Heart right ventricle (tissue), 16 donors: ENCODE measurements around the gene AGAP9. TPM values are rescaled to one million over a fixed set of nuclear protein-coding genes. Genes with fewer than 3 reads are reported as not detected.
"Not testable (repeated sequence)": the region's sequence is repeated elsewhere in the genome, so short reads cannot be mapped to it uniquely, and the experiment has no call there.

Experiments
- ATAC-seq, 8 donors: fragments of 200-7000 bp; cut with Tn5 transposase; one replicate each; pipeline ENCODE4 v1.9.1; 2020; ENCODE audit warnings: mild to moderate bottlenecking in 8 of 8, moderate library complexity in 8 of 8, moderate number of reproducible peaks in 1 of 8
- DNase-seq, 2 donors: peaks; one replicate each; pipeline ENCODE4 v3.0.0-alpha.2; 2020
- H3K27ac ChIP-seq, 10 donors: fragments of 200-600 bp; sonication (generic) in 2 of 10; one replicate each; pipeline versions ENCODE4 v1.5.0 to v1.8.0; 2020 to 2022; ENCODE audit warnings: mild to moderate bottlenecking in 3 of 10
- H3K27me3 ChIP-seq, 7 donors: fragments of 200-600 bp; one replicate each; pipeline ENCODE4 v1.8.0; 2021 to 2022; ENCODE audit warnings: mild to moderate bottlenecking in 2 of 7
- H3K36me3 ChIP-seq, 9 donors: fragments of 200-600 bp; sonication (generic) in 1 of 9; one replicate each; pipeline versions ENCODE4 v1.5.0 to v1.8.0; 2020 to 2022; ENCODE audit warnings: mild to moderate bottlenecking in 2 of 9
- H3K4me1 ChIP-seq, 9 donors: fragments of 200-600 bp; sonication (generic) in 1 of 9; one replicate each; pipeline versions ENCODE4 v1.5.0 to v1.8.0; 2020 to 2022; ENCODE audit warnings: mild to moderate bottlenecking in 4 of 9
- H3K4me3 ChIP-seq, 10 donors: fragments of 200-600 bp; sonication (generic) in 2 of 10; one replicate each; pipeline versions ENCODE4 v1.5.0 to v1.8.0; 2020 to 2022; ENCODE audit warnings: mild to moderate bottlenecking in 7 of 10, moderate library complexity in 2 of 10
- H3K9me3 ChIP-seq, 11 donors: fragments of 200-600 bp in 10 of 11; sonication (generic) in 2 of 11; one replicate each; pipeline versions ENCODE4 v1.5.0 to v1.8.0; 2013 to 2022; ENCODE audit warnings: mild to moderate bottlenecking in 2 of 11, control low read depth in 1 of 11, moderate library complexity in 1 of 11
- WGBS, 2 donors: extraction: QIAGEN DNeasy Blood & Tissue Kit; methylation state at CpG; one replicate each; pipeline ENCODE4 v1.1.7; 2013; ENCODE audit warnings: inconsistent platforms in 1 of 2; 5-methylcytosine and 5-hydroxymethylcytosine counted together
- intact Hi-C, 10 donors: fragments of 100-400 bp; cut with DNase I; formaldehyde crosslinking; loops; one replicate each; pipeline versions ENCODE4 v1.11.1 to v1.14.2; 2022
- polyA plus RNA-seq, 2 donors: library from polyadenylated mRNA; stranded (reverse); fragments of 200-250 nt; gene quantifications; one replicate each; pipeline ENCODE4 v1.2.3, GENCODE V29; 2013
- total RNA-seq, 10 donors: library from RNA; stranded (reverse); fragmentation: NEBNext Ultra II Directional in 3 of 10; extraction: Animal tissue kit (Norgen Biotek cat#: 25700) in 3 of 10; gene quantifications; one replicate each; pipeline versions ENCODE4 v1.2.1 to v1.2.4, GENCODE V29; 2021 to 2023
- donor health status: Arrhythmogenic right ventricular cardiomyopathy.
- donor health status: ischemic (EF 13 %, LVEDD 7.1; RV severe dilation, severe dysfunction).
- donor health status: healthy with polysubstance abuse.
- donor health status: DM: no; HTN: yes; CAD: no.
- donor health status: DM: no; HTN: no; CAD: no.
- donor health status: ischemic (EF 25% LVEDD 6.9; RV normal size, moderate dysfunction).
- donor health status: ischemic (EF 25% LVEDD 5.7; RV mildly dilated, moderate dysfunction).
- donor health status: healthy.
- donor health status: DM: yes; HTN: yes; CAD: no.
- donor health status: Ischemic cardiomyopathy.
- donor health status: ischemic (EF 35%, LVEDD 5.7; RV mildly dilated, moderate dysfunction).
- donor health status: nonischemic (EF 11% LVEDD 7.7; RV severe dilation, severe dysfunction).
- donor health status: DM: yes; HTN: yes; CAD: no.
- donor health status: PGD.
- donor health status: ischemic (EF 29% LVEDD 5.4; RV normal size, mild dysfunction).
- donor health status: nonischemic (EF 23%, LVEDD 6.1; RV moderate dilation, normal function).

The AGAP9 gene
- total and polyA plus RNA-seq, 12 donors, result 1.4 to 24.7 (median 2.5) TPM

DNA sequence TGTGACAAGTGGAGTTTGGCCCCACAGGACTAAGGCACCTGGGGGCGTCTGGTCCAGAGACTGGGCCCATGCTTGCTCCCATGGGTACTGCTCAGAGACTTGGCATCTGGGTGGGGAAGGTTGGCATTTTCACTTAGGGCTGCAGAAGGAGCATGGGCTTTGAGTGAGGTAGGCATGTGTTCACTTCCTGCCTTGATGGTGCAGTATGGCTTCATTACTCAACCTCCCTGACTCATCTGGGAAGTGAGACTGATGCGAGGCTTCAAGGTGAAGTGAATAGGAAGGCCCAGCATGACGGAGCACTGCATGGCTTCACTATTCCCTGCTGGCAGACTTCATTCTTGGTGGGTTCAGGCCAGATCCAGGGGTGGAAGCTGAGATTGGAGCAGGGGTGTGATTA lies 50.8 kb downstream of the AGAP9 start:
- WGBS, 2 donors, result 78 to 80% methylated on average over 1 of the region's 3 CpGs
- intact Hi-C loops, DNase-seq, H3K4me3 ChIP-seq, H3K27me3 ChIP-seq, H3K4me1 ChIP-seq, H3K9me3 ChIP-seq, H3K27ac ChIP-seq, H3K36me3 ChIP-seq: not testable (repeated sequence)
- ATAC-seq, result peak in 1 of 8 donors; percentile 12

DNA sequence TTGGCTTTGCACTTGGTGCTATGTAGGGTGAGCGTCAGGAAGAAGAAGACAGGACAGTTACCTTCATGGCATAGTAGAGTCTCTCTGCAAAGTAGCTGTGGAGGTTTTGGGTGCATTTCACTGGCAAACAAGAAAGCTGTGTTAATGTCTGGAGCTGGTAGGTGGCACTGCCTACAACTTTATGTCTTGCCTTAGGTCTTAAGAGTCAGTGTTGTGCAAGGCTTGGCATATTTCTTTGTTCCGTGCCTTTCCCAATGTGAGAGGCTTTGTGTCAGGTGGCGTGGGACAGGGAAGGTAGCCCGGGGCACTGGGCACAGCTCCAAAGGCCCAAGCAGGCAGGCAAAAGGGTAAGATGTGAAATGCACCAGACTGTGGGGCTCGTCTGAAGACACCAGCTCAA lies 51.4 kb downstream of the AGAP9 start:
- H3K27me3 ChIP-seq, ATAC-seq, intact Hi-C loops, H3K36me3 ChIP-seq, H3K4me1 ChIP-seq, H3K9me3 ChIP-seq, H3K4me3 ChIP-seq, DNase-seq, H3K27ac ChIP-seq: not testable (repeated sequence)
- no CpG with 5 or more reads among the region's 5 CpGs for WGBS, 2 donors

DNA sequence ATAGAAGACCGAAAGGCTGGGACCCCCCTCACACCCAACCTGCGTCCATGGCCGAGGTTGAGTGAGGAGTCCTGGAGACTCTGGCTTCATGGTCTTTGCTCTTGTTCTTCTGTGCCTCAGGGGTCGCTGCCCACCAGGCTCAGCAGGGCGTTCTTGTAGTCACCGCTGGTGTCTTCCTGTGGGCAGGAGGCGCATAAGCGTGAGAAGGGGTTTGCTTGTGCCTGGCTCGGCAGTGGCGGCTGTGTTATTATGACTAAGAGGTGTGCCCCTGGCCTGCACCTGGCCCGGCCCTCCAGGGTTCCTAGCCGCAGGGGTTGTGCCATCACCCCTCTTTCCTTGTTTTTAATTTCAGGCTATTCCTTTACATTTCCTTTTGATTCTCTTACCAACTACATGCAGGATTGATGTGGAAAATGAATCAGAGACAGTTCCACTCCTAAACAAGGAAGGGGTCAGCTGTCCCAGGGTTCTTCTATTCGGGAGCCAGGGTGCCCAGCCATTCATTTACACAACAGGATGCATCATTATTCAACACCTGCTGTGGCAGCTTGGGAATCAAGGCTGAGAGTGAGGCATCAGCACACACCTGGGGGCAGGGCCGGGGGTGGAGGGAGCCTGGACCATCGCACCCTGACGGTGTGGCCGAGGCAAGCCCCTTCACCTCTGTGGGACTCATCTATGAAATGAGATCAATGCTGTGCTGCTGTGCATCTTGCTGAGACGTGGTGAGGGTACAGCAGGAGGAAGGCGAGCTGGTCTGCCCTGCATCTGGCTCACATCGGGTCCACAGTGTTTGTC lies 54.5 kb downstream of the AGAP9 start:
- ATAC-seq, H3K4me1 ChIP-seq, intact Hi-C loops, DNase-seq, H3K9me3 ChIP-seq, H3K27me3 ChIP-seq, H3K36me3 ChIP-seq, H3K4me3 ChIP-seq, H3K27ac ChIP-seq: not testable (repeated sequence)
- WGBS, 2 donors, result 87 to 89% methylated on average over 15 of the region's 20 CpGs

DNA sequence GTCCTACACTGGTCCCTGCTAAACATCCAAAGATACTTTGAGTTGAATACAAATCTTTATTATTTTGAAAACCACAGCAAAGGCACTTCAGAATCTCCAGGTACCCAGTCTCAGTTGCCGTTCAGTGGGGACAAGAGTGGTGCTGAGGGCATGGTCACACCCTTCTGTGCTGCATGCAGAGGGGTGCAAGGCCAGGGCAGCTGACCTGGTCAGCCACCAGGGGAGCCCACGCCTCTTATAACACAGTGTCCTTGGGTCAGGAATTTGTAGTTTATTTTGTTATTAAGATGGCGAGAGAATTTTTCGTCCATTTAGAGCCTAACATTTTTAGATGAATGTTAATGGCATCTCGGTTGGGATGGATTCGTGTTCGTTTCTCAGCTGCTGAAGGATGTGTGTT lies 55.5 kb downstream of the AGAP9 start:
- ATAC-seq, intact Hi-C loops, H3K4me3 ChIP-seq, H3K9me3 ChIP-seq, H3K4me1 ChIP-seq, DNase-seq, H3K36me3 ChIP-seq, H3K27me3 ChIP-seq, H3K27ac ChIP-seq: not testable (repeated sequence)
- 87 to 88% methylated on average over 4 to 5 of the region's 7 CpGs for WGBS, 2 donors

DNA sequence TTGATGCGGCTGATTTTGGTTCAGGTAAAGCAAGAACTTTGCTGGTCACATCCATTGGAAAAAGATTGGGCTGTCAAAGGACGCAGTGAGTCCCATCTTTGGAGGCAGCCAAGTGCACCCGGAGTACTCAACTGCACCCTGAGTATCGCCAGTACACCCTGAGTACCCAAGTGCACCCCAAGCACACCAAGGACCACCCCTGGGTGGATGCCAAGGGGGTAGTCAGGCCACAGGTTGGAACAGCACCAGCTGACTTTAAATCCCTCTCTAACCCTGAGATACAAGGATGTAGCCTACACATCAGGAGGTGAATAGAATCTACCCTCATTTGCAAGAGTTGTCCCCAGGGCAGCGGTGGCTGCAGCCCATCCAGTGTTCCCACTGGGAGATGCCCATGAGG lies 56.0 kb downstream of the AGAP9 start:
- H3K9me3 ChIP-seq, H3K27me3 ChIP-seq, H3K4me3 ChIP-seq, H3K36me3 ChIP-seq, ATAC-seq, H3K27ac ChIP-seq, H3K4me1 ChIP-seq, DNase-seq, intact Hi-C loops: not testable (repeated sequence)
- 94% methylated on average over 4 to 5 of the region's 5 CpGs for whole genome bisulfite sequencing, 2 donors

DNA sequence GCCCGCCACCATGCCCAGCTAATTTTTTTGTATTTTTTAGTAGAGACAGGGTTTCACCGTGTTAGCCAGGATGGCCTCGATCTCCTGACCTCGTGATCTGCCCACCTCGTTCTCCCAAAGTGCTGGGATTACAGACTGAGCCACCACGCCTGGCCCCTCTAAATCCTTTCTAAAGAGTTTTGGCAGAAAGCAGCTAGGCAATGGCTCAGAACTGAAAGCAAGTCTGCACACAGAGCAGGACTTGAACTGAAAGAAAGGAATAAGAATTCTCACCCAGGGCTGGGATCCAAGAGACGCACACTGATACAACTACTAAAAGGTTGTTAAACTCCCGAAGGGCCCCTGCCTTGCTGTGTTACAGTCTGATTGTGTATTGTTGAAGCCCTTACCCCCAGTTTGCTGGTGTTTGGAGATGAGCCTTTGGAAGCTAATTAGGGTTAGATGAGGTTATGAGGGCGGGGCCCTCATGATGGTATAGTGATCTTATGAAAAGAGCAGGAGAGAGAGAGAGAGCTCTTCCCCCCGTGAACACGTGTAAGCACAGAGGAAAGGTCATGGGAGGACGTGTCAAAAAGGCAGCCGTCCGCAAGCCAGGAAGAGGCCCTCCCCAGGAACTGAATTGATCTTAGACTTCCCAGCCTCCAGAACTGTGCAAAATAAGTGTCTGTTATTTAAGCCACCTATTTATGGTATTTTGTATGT lies 58.1 kb downstream of the AGAP9 start:
- intact Hi-C loops, H3K9me3 ChIP-seq, ATAC-seq: not testable (repeated sequence)

DNA sequence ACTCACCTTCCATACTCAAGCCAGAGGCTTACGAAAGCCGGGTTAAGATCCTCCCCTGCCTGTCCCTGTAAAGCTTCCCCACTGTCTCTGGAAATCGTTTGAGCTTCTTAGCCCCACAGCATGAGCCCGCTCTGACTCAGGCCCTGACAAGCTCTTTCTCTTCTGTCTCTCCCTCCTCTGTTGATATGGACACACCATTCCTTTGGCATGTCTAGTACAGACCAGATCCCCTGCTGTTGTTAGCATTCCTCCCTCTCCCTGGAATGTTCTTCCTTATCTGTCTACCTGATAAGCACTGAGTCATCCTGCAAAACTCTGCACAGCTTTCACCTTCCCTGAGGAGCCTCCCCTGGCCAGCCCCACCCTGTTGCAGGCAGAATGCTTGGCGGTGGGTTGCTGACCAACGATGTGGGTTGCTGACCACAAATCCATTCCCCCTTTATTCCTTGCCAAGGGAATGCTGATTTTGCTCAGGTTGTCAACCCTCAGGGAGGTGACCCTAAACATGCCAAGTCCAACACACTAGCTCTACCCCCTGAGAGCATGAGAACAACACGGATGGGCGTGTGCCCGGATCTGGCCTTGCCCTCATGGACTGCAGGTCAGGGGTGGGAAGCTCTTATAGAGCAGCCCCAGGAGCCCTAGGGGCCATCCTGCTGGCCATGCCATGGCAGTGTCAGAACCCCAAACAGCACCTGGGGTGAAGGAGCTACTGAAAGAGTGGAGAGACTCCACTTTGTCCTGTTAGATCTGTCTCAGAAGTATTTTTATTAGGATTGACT lies 60.7 kb downstream of the AGAP9 start:
- H3K4me3 ChIP-seq, H3K27ac ChIP-seq, H3K9me3 ChIP-seq, H3K4me1 ChIP-seq, DNase-seq, H3K36me3 ChIP-seq, intact Hi-C loops, H3K27me3 ChIP-seq: not testable (repeated sequence)
- 81 to 95% methylated on average over 3 of the region's 9 CpGs for WGBS, 2 donors
- ATAC-seq, result peak in 2 of 8 donors; percentile 5 to 11

More for the DNA sequence above, 58.1 kb downstream of the AGAP9 start:
- H3K27ac ChIP-seq, H3K36me3 ChIP-seq, DNase-seq, H3K27me3 ChIP-seq, H3K4me3 ChIP-seq, H3K4me1 ChIP-seq: not testable (repeated sequence)
- 66 to 67% methylated on average over 13 to 14 of the region's 14 CpGs for WGBS, 2 donors
